ENCODE data around the gene ABTB1.
"Not testable (repeated sequence)": the region's sequence is repeated elsewhere in the genome, so short reads cannot be mapped to it uniquely, and the experiment has no call there.

ABTB1 gene

GRCh38 chr3:127650236-127650635 lies 22.5 kb upstream of the ABTB1 start:
- no peak for DNase-seq (ENCODE audit: low read depth)

- no peak for DNase-seq (ENCODE audit: low read depth)
These were observed 21.1 kb upstream of the ABTB1 start for GRCh38 chr3:127651516-127652172.

GRCh38 chr3:127652246-127652995 lies 20.3 kb upstream of the ABTB1 start:
- no peak for DNase-seq (ENCODE audit: low read depth)

GRCh38 chr3:127654374-127654773 lies 18.4 kb upstream of the ABTB1 start:
- no peak for DNase-seq (ENCODE audit: low read depth)

GRCh38 chr3:127654993-127655392 lies 17.8 kb upstream of the ABTB1 start:
- not testable (repeated sequence) for DNase-seq (ENCODE audit: low read depth)

GRCh38 chr3:127655641-127656040 lies 17.1 kb upstream of the ABTB1 start:
- DNase-seq (ENCODE audit: low read depth): peak; percentile 26

- DNase-seq (ENCODE audit: low read depth): no peak
These were observed 15.8 kb upstream of the ABTB1 start for GRCh38 chr3:127656906-127657305.

GRCh38 chr3:127658234-127658633 lies 14.5 kb upstream of the ABTB1 start:
- DNase-seq (ENCODE audit: low read depth): no peak

- no peak for DNase-seq (ENCODE audit: low read depth)
These were observed 12.0 kb upstream of the ABTB1 start for GRCh38 chr3:127660621-127661251.

GRCh38 chr3:127661600-127661999 lies 11.2 kb upstream of the ABTB1 start:
- no peak for DNase-seq (ENCODE audit: low read depth)

- DNase-seq (ENCODE audit: low read depth): no peak
These were observed 10.7 kb upstream of the ABTB1 start for GRCh38 chr3:127662001-127662469.

- no peak for DNase-seq (ENCODE audit: low read depth)
These were observed 9.6 kb upstream of the ABTB1 start for GRCh38 chr3:127663151-127663550.

GRCh38 chr3:127665165-127665564 lies 7.6 kb upstream of the ABTB1 start:
- DNase-seq (ENCODE audit: low read depth): no peak

- no peak for DNase-seq (ENCODE audit: low read depth)
These were observed 7.2 kb upstream of the ABTB1 start for GRCh38 chr3:127665586-127665985.

- no peak for DNase-seq (ENCODE audit: low read depth)
These were observed 6.1 kb upstream of the ABTB1 start for GRCh38 chr3:127666676-127667075.

GRCh38 chr3:127667119-127667681 lies 5.6 kb upstream of the ABTB1 start:
- DNase-seq (ENCODE audit: low read depth): no peak

- DNase-seq (ENCODE audit: low read depth): no peak
These were observed 3.8 kb upstream of the ABTB1 start for GRCh38 chr3:127668906-127669305.

- no peak for DNase-seq (ENCODE audit: low read depth)
These were observed 3.1 kb upstream of the ABTB1 start for GRCh38 chr3:127669541-127670228.

- DNase-seq (ENCODE audit: low read depth): no peak
These were observed 2.6 kb upstream of the ABTB1 start for GRCh38 chr3:127670229-127670559.

- DNase-seq (ENCODE audit: low read depth): no peak
These were observed 1.8 kb upstream of the ABTB1 start for GRCh38 chr3:127670761-127671522.

Data from HS-27A (cell line).